Hindlimb muscle (tissue), 1 donor: ENCODE data around the gene PDE9A. TPM values are rescaled to one million over a fixed set of nuclear protein-coding genes. Genes with fewer than 3 reads are reported as not detected.
"Not testable (repeated sequence)": the region's sequence is repeated elsewhere in the genome, so short reads cannot be mapped to it uniquely, and the experiment has no call there.

Source experiments
- DNase-seq: peaks from one replicate; pipeline ENCODE4 v3.0.0-alpha.2; 2013
- polyA plus RNA-seq: library from polyadenylated mRNA; unstranded; fragments of 120-200 nt; gene quantifications from one replicate; pipeline ENCODE4 v1.2.1, GENCODE V29; 2013; ENCODE audit not compliant: insufficient read length

PDE9A gene
- polyA plus RNA-seq, result 7.5 TPM

GRCh38 chr21:42653231-42654061, at the start of gene PDE9A:
Gene PDE9A, plus strand, starts transcription at chr21:42653621. Its CDS starts 194 bp downstream, at chr21:42653815.
- DNase-seq, result peak; percentile 51

GRCh38 chr21:42607102-42607501, 46.3 kb upstream of the PDE9A start:
- DNase-seq, result no peak

GRCh38 chr21:42607525-42608102, 45.8 kb upstream of the PDE9A start:
- DNase-seq, result no peak

GRCh38 chr21:42608446-42608845, 45.0 kb upstream of the PDE9A start:
- DNase-seq, result no peak

GRCh38 chr21:42609811-42610210, 43.6 kb upstream of the PDE9A start:
- no peak for DNase-seq

- no peak for DNase-seq
Observed at GRCh38 chr21:42611852-42612251, 41.6 kb upstream of the PDE9A start.

GRCh38 chr21:42612390-42612789, 41.0 kb upstream of the PDE9A start:
- DNase-seq, result no peak

GRCh38 chr21:42613756-42614155, 39.7 kb upstream of the PDE9A start:
- DNase-seq, result no peak

GRCh38 chr21:42614396-42614795, 39.0 kb upstream of the PDE9A start:
- DNase-seq, result no peak

GRCh38 chr21:42614811-42615351, 38.5 kb upstream of the PDE9A start:
- DNase-seq, result no peak

GRCh38 chr21:42615377-42615776, 38.0 kb upstream of the PDE9A start:
- DNase-seq, result not testable (repeated sequence)

- no peak for DNase-seq
Observed at GRCh38 chr21:42615924-42616323, 37.5 kb upstream of the PDE9A start.

- no peak for DNase-seq
Observed at GRCh38 chr21:42616446-42616845, 37.0 kb upstream of the PDE9A start.

GRCh38 chr21:42616941-42617340, 36.5 kb upstream of the PDE9A start:
- DNase-seq, result no peak

- DNase-seq, result no peak
Observed at GRCh38 chr21:42617486-42617885, 35.9 kb upstream of the PDE9A start.

GRCh38 chr21:42618707-42619102, 34.7 kb upstream of the PDE9A start:
- no peak for DNase-seq

GRCh38 chr21:42619166-42619565, 34.3 kb upstream of the PDE9A start:
- no peak for DNase-seq

GRCh38 chr21:42619841-42620240, 33.6 kb upstream of the PDE9A start:
- DNase-seq, result no peak

GRCh38 chr21:42621166-42621818, 32.1 kb upstream of the PDE9A start:
- DNase-seq, result peak; percentile 38

- DNase-seq, result peak; percentile 26
Observed at GRCh38 chr21:42621819-42622177, 31.6 kb upstream of the PDE9A start.

GRCh38 chr21:42622284-42622683, 31.1 kb upstream of the PDE9A start:
- DNase-seq, result no peak

- no peak for DNase-seq
Observed at GRCh38 chr21:42623694-42624093, 29.7 kb upstream of the PDE9A start.

GRCh38 chr21:42624095-42624790, 29.2 kb upstream of the PDE9A start:
- no peak for DNase-seq
